GM06990 (cell line): Measurements from ENCODE around the gene KLF4.

Source experiments
- DNase-seq: peaks from one replicate; pipeline ENCODE4 v3.0.0-alpha.2; 2011; ENCODE audit not compliant: insufficient read length; ENCODE audit errors: extremely low read depth
- H3K27me3 ChIP-seq: replicated peaks from 2 replicates; pipeline ENCODE4 v1.6.0; 2011; ENCODE audit warnings: low read length; ENCODE audit not compliant: control insufficient read depth, insufficient read depth
- H3K36me3 ChIP-seq: 2 replicates; pipeline ENCODE4 v1.5.1; 2011; ENCODE audit warnings: low read length; ENCODE audit not compliant: control insufficient read depth, insufficient read depth
- H3K4me3 ChIP-seq: replicated peaks from 2 replicates; pipeline ENCODE4 v1.5.1; 2011; ENCODE audit warnings: low read depth, mild to moderate bottlenecking, control low read depth, low read length
- TF ChIP-seq, protein P1 (sequence below): IDR thresholded peaks from 2 replicates; pipeline ENCODE4 v1.5.1; 2011; ENCODE audit warnings: low read length, control low read depth, mild to moderate bottlenecking, inconsistent platforms; ENCODE audit not compliant: insufficient read depth, poor library complexity, severe bottlenecking

Gene KLF4

DNA sequence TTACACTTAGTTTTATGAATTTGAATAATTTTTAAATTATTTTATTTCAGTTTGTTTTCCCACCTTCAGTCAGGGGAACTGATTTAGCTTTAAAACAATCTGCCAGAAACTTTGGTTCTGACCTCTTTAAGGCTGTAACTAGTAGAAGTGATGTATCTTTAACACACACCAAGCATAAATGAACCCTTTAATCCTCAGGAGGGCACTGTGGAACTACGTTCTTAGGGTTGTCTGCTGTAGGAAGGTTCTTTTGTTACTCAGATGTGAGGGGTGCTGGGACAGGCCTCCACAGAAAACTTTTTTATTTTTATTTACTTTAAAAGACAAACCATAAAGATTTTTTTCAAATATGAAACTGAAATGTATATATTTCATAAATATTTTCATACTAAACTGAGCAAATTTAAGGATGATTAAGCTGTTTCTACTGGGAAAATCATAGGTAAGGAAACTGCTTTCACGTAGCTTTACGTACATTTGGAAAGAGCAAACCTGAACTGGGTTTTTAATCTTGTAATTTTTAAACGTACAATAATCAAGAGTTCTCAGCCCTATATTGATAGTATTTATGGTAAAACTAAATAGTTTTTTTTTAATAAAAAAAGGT lies 5.3 kb downstream of the KLF4 start:
- Histone ChIP-seq H3K27me3 (no peaks in the 10 kb centered on the region; the same call in 1 of the 2 replicates), H3K4me3 (no peak overlapping the region), H3K36me3 (no peaks in the 10 kb centered on the region)
- TF ChIP-seq, protein P1, sequence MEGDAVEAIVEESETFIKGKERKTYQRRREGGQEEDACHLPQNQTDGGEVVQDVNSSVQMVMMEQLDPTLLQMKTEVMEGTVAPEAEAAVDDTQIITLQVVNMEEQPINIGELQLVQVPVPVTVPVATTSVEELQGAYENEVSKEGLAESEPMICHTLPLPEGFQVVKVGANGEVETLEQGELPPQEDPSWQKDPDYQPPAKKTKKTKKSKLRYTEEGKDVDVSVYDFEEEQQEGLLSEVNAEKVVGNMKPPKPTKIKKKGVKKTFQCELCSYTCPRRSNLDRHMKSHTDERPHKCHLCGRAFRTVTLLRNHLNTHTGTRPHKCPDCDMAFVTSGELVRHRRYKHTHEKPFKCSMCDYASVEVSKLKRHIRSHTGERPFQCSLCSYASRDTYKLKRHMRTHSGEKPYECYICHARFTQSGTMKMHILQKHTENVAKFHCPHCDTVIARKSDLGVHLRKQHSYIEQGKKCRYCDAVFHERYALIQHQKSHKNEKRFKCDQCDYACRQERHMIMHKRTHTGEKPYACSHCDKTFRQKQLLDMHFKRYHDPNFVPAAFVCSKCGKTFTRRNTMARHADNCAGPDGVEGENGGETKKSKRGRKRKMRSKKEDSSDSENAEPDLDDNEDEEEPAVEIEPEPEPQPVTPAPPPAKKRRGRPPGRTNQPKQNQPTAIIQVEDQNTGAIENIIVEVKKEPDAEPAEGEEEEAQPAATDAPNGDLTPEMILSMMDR: peak; percentile 44
- DNase-seq: no peak

DNA sequence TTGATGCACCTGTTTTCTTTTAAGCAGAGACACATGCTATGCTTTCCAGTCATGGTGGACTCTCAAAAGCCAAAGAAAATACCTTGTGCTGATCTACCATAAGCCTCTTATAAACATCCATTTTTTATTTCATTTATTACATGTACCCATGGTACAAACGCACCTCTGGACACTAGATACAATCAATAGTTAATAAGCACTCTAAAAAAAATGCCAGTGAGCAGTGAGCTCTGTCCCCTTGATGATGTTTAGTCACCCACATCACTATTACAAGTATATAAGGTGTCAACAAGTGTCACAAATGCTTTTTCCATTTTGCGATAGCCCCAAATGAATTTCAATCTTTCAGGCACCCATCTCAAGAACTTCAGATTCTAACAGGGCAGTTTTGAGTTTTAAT lies 5.9 kb downstream of the KLF4 start:
- TF ChIP-seq, protein P1: no peak
- Histone ChIP-seq H3K27me3 (no peaks in the 10 kb centered on the region; the same call in 1 of the 2 replicates), H3K36me3 (no peaks in the 10 kb centered on the region), H3K4me3 (no peak overlapping the region)
- no peak for DNase-seq

DNA sequence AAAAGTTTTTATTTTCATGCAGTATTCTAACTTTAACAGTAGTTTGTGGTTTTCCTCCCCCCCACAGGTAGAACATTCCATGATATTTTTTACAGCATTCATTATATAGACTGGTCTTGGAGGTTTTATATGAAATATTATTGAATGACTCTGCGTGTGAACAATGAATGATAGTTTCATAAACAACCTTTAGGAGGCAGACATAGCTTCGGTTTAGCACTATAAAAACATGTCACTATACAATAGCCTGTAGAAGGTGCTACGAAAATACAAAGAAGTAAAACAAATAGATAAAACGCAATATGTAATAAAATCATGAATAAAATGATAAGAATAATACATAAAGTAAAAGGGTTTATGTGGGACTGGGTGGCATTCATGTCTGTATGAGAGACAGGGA lies 8.5 kb downstream of the KLF4 start:
- no peaks in the 10 kb centered on the region for H3K36me3 ChIP-seq
- DNase-seq: no peak
- H3K27me3 ChIP-seq: no peaks in the 10 kb centered on the region
- TF ChIP-seq, protein P1: no peak
- no peak overlapping the region for H3K4me3 ChIP-seq

DNA sequence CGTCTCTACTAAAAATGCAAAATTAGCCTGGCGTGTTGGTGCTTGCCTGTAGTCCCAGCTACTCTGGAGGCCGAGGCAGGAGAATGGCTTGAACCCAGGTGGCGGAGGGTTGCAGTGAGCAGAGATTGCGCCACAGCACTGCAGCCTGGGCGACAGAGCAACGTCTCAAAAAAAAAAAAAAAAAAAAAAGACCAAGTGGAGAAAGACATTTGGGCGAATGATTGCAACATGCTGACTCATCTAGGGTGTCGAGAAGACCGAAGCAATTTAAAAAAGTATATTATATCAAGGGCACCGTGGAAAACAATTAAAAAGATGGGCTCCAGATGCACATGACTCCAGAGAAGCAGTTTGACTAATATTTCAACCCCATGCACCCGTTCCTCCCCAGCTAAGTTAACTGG lies 9.2 kb downstream of the KLF4 start:
- no peaks in the 10 kb centered on the region for H3K36me3 ChIP-seq
- no peaks in the 10 kb centered on the region for H3K27me3 ChIP-seq
- no peak for DNase-seq
- H3K4me3 ChIP-seq: no peak overlapping the region
- TF ChIP-seq, protein P1: no peak

DNA sequence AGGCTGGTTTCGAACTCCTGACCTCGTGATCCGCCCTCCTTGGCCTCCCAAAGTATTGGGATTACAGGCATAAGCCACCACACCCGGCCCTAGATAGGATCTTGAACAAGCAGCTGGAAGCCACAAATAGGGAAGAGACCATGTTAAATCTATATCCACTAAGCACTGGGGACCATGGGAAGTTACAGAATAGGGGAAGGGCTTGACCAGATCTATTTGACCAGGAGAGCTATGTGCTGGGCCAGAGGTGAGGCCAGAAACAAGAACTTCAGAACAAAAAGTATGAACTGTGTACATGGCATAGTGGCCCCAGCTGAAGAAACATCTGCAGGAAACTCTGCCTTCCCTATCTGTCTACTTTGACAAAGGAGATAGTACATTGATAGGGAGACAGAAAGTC lies 10.8 kb downstream of the KLF4 start:
- no peak overlapping the region for H3K4me3 ChIP-seq
- H3K36me3 ChIP-seq: no peaks in the 10 kb centered on the region
- TF ChIP-seq, protein P1: no peak
- DNase-seq: no peak
- H3K27me3 ChIP-seq: no peaks in the 10 kb centered on the region

DNA sequence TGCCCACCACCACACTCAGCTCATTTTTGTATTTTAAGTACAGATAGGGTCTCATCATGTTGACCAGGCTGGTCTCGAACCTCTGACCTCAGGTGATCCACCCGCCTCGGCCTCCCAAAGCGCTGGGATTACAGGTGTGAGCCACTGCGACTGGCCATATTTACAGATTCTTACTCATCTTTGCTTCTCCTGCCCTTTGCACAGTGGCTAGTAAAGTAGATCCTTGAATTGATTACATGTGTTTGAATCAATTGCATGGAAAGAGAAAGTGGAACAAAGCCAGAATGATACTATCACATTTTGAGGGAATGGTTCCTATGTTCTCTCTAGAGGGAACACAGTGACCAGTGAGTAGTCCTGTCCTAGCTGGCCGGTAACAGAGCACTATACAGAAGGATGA lies 15.4 kb downstream of the KLF4 start:
- H3K27me3 ChIP-seq: no peaks in the 10 kb centered on the region
- H3K36me3 ChIP-seq: no peaks in the 10 kb centered on the region
- H3K4me3 ChIP-seq: no peak overlapping the region
- TF ChIP-seq, protein P1: no peak
- no peak for DNase-seq
